Cardiac septum (tissue), 1 donor: Measurements from ENCODE around the gene THG1L. TPM values are rescaled to one million over a fixed set of nuclear protein-coding genes. Genes with fewer than 3 reads are reported as not detected.

Source experiments
- total RNA-seq: library from RNA; stranded (reverse); fragmentation: NEBNext Ultra II Directional; extraction: Animal tissue kit (Norgen Biotek cat#: 25700); gene quantifications from one replicate; pipeline ENCODE4 v1.2.1, GENCODE V29; 2021
- donor health status: DM: no; HTN: no; CAD: no.

The THG1L gene
- total RNA-seq, 1 donor from 2014 or later: 6.2 TPM

Other genes with a start within 250 kb of the THG1L start
- 97.1 TPM for gene ADAM19, start 155.6 kb upstream of the THG1L start, total RNA-seq
- gene SOX30, start 79.0 kb upstream of the THG1L start, total RNA-seq: 0.13 TPM
- not detected for gene C5orf52, start 59.9 kb upstream of the THG1L start, total RNA-seq
- 1.5 TPM for gene LSM11, start 12.3 kb downstream of the THG1L start, total RNA-seq
- 53.0 TPM for gene CLINT1, start 127.7 kb downstream of the THG1L start, total RNA-seq